HL-60 (cell line): ENCODE measurements around the gene KLHL22.

ENCODE experiments used
- DNase-seq, 2 experiments: peaks; one replicate each; pipeline ENCODE4 v3.0.0-alpha.2; 2010 to 2020; ENCODE audit warnings: low read depth in 1 of 2, low spot score in 1 of 2
- H3K27ac ChIP-seq: fragments of 250-450 bp; sonication (Bioruptor Pico); replicated peaks from 2 replicates; pipeline ENCODE4 v1.5.1; 2020; ENCODE audit warnings: mild to moderate bottlenecking, moderate library complexity
- H3K27me3 ChIP-seq: fragments of 250-450 bp; sonication (Bioruptor Pico); 2 replicates; pipeline ENCODE4 v1.5.1; 2021; ENCODE audit warnings: mild to moderate bottlenecking, moderate library complexity; ENCODE audit not compliant: insufficient read depth, poor library complexity, severe bottlenecking
- H3K4me3 ChIP-seq: replicated peaks from 2 replicates; pipeline ENCODE4 v1.5.1; 2011; ENCODE audit warnings: mild to moderate bottlenecking, control low read depth, low read length; ENCODE audit not compliant: insufficient read depth
- GABPA ChIP-seq: IDR thresholded peaks from 2 replicates; pipeline ENCODE4 v1.6.1; 2012; ENCODE audit warnings: low read depth
- POLR2AphosphoS5 ChIP-seq: IDR thresholded peaks from 2 replicates; pipeline ENCODE4 v1.6.1; 2012; ENCODE audit warnings: low read depth
- SPI1 ChIP-seq: IDR thresholded peaks from 2 replicates; pipeline ENCODE4 v1.6.1; 2012; ENCODE audit warnings: low read depth, mild to moderate bottlenecking, borderline replicate concordance
- TF ChIP-seq, protein P1 (sequence below): IDR thresholded peaks from one replicate; pipeline ENCODE4 v1.5.1; 2011; ENCODE audit warnings: low read length, control low read depth, inconsistent platforms; ENCODE audit not compliant: insufficient read depth
- TF ChIP-seq, protein P2 (sequence below): IDR thresholded peaks from 2 replicates; pipeline ENCODE4 v1.6.1; 2012; ENCODE audit warnings: low read depth; ENCODE audit not compliant: insufficient replicate concordance

The KLHL22 gene

DNA sequence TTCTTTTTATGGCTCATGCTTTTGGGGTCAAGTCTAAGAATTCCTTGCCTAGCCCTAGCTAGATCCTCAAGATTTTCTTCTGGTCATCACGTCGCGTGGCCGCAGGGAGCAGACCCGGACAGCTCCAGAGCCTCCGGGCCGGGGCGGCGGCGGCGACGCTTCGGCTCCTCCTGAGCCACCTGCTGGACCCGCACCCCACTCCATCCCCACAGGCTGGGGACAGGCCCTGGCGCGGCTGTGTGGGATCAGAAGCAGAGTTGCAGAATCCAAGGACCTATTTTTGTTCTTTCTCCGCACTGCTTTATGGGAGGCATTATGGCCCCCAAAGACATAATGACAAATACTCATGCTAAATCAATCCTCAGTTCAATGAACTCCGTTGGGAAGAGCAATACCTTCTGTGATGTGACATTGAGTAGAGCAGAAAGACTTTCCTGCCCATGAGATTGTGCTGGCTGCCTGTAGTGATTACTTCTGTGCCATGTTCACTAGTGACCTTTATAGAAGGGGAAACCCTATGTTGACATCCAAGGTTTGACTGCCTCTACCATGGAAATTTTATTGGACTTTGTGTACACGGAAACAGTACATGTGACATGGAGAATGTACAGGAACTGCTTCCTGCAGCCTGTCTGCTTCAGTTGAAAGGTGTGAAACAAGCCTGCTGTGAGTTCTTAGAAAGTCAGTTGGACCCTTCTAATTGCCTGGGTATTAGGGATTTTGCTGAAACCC lies 45.6 kb downstream of the KLHL22 start:
- TF ChIP-seq SPI1, result no peak
- TF ChIP-seq, protein P1, sequence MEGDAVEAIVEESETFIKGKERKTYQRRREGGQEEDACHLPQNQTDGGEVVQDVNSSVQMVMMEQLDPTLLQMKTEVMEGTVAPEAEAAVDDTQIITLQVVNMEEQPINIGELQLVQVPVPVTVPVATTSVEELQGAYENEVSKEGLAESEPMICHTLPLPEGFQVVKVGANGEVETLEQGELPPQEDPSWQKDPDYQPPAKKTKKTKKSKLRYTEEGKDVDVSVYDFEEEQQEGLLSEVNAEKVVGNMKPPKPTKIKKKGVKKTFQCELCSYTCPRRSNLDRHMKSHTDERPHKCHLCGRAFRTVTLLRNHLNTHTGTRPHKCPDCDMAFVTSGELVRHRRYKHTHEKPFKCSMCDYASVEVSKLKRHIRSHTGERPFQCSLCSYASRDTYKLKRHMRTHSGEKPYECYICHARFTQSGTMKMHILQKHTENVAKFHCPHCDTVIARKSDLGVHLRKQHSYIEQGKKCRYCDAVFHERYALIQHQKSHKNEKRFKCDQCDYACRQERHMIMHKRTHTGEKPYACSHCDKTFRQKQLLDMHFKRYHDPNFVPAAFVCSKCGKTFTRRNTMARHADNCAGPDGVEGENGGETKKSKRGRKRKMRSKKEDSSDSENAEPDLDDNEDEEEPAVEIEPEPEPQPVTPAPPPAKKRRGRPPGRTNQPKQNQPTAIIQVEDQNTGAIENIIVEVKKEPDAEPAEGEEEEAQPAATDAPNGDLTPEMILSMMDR, result no peak
- no peak for TF ChIP-seq POLR2AphosphoS5
- TF ChIP-seq GABPA, result no peak
- TF ChIP-seq, protein P2, sequence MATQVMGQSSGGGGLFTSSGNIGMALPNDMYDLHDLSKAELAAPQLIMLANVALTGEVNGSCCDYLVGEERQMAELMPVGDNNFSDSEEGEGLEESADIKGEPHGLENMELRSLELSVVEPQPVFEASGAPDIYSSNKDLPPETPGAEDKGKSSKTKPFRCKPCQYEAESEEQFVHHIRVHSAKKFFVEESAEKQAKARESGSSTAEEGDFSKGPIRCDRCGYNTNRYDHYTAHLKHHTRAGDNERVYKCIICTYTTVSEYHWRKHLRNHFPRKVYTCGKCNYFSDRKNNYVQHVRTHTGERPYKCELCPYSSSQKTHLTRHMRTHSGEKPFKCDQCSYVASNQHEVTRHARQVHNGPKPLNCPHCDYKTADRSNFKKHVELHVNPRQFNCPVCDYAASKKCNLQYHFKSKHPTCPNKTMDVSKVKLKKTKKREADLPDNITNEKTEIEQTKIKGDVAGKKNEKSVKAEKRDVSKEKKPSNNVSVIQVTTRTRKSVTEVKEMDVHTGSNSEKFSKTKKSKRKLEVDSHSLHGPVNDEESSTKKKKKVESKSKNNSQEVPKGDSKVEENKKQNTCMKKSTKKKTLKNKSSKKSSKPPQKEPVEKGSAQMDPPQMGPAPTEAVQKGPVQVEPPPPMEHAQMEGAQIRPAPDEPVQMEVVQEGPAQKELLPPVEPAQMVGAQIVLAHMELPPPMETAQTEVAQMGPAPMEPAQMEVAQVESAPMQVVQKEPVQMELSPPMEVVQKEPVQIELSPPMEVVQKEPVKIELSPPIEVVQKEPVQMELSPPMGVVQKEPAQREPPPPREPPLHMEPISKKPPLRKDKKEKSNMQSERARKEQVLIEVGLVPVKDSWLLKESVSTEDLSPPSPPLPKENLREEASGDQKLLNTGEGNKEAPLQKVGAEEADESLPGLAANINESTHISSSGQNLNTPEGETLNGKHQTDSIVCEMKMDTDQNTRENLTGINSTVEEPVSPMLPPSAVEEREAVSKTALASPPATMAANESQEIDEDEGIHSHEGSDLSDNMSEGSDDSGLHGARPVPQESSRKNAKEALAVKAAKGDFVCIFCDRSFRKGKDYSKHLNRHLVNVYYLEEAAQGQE, result no peak
- no peaks in the 10 kb centered on the region for H3K27me3 ChIP-seq
- no peak overlapping the region for H3K4me3 ChIP-seq
- DNase-seq, result no peak
- H3K27ac ChIP-seq, result no peak overlapping the region

DNA sequence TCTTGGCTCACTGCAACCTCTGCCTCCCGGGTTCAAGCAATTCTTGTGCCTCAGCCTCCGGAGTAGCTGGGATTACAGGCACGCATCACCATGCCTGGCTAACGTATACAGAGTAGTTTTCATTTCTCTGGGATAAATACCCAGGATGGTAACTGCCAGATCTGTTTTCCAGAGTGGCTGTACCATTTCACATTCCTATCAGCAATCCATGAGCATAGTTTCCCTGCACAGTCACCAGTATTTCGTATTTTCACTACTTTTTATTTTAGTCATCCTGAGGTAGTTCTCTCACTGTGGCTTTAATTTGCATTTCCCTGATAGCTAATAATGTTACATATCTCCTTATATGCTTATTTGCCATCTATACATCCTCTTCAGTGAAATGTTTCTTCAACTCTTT lies 47.0 kb downstream of the KLHL22 start:
- Histone ChIP-seq H3K27ac (no peak overlapping the region), H3K4me3 (no peak overlapping the region), H3K27me3 (no peaks in the 10 kb centered on the region)
- TF ChIP-seq, protein P1, result no peak
- TF ChIP-seq, protein P2, result no peak
- DNase-seq, result no peak

DNA sequence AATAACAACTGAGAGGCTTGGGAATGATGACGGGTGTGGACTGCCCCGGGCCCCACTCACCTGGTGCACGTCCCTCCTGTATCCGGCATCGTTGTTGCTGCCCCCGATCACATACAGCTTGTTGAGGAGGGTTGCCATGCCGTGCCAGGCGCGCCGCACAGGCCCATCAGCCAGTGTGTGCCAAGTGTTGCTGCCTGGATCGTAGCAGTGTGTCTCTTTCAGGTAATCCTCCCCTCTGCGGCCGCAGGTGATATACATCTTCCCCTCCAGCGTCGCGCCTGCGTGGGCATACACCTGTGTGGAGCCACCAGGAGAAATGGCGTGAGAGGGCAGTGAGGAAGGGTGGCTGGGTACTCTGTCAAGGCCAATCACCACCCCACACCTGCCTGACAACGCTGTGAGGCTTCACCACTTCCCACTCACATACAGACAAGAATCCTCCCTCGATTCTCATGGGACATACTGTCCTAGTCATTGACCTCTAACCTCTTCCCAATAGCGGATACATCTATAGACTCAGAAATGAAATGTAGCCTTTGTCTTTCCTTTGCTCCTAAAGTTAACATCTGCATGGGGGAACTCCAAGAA lies 49.1 kb downstream of the KLHL22 start:
- TF ChIP-seq GABPA, result no peak
- TF ChIP-seq, protein P2, result no peak
- no peak for TF ChIP-seq SPI1
- TF ChIP-seq, protein P1, result no peak
- TF ChIP-seq POLR2AphosphoS5, result no peak
- DNase-seq, result no peak
- Histone ChIP-seq H3K27ac (no peak overlapping the region), H3K27me3 (no peaks in the 10 kb centered on the region), H3K4me3 (no peak overlapping the region)
